ENCODE results near the gene USP3.

- TF ChIP-seq POLR2A (IDR thresholded peaks at IDR 0.05), result no peak
- TF ChIP-seq CTCF (IDR thresholded peaks at IDR 0.05), result no peak
These were observed 51.1 kb downstream of the USP3 start for GRCh38 chr15:63555507-63555906.

Measured in heart left ventricle (tissue), 13 donors.